Panc1 (cell line): Measurements from ENCODE around the gene MN1.

ENCODE experiments used
- CTCF ChIP-seq: fragments of 450-650 bp; IDR thresholded peaks from 2 replicates; pipeline ENCODE4 v1.5.1; 2017; ENCODE audit warnings: mild to moderate bottlenecking
- POLR2AphosphoS5 ChIP-seq: IDR thresholded peaks from 2 replicates; pipeline ENCODE4 v1.6.1; 2012; ENCODE audit warnings: mild to moderate bottlenecking, low read depth, low read length, moderate library complexity
- TF ChIP-seq, protein P1 (sequence below), 2 experiments: IDR thresholded peaks; 2 replicates each; pipeline ENCODE4 v1.6.1; 2011 to 2012; ENCODE audit warnings: low read depth in 2 of 2, control low read depth in 1 of 2, low read length in 1 of 2, mild to moderate bottlenecking in 1 of 2, moderate library complexity in 1 of 2; ENCODE audit not compliant: insufficient read depth in 1 of 2

DNA sequence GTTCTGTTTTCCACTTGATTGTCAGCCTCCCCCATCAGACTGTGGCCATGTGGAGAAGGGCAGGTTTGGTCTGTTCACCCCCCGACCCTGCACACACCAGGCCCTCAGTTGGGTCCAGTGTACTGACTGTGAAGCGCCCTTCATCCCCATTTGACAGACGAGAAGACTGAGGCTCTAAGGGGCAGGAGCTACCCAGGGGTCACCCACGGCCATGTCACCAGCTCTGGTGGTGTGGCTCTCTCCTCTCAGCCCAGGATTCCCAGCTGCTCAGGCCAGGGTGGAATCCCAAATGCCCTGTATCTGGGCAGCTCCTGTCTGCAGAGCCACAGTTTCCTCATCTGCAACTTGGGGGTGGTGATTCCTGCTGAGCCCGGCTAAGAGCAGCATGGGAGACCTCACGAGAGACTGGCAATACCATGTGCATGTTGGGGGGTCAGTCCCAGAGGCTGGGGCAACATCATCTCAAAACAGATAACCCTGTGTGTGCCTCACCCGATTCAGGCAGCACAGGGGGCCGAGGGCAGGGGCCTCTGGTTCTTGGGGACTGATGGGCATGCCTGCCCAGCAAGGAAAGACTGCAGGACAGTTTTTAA is 46.6 kb downstream of the MN1 start:
- no peak for TF ChIP-seq CTCF
- TF ChIP-seq, protein P1, sequence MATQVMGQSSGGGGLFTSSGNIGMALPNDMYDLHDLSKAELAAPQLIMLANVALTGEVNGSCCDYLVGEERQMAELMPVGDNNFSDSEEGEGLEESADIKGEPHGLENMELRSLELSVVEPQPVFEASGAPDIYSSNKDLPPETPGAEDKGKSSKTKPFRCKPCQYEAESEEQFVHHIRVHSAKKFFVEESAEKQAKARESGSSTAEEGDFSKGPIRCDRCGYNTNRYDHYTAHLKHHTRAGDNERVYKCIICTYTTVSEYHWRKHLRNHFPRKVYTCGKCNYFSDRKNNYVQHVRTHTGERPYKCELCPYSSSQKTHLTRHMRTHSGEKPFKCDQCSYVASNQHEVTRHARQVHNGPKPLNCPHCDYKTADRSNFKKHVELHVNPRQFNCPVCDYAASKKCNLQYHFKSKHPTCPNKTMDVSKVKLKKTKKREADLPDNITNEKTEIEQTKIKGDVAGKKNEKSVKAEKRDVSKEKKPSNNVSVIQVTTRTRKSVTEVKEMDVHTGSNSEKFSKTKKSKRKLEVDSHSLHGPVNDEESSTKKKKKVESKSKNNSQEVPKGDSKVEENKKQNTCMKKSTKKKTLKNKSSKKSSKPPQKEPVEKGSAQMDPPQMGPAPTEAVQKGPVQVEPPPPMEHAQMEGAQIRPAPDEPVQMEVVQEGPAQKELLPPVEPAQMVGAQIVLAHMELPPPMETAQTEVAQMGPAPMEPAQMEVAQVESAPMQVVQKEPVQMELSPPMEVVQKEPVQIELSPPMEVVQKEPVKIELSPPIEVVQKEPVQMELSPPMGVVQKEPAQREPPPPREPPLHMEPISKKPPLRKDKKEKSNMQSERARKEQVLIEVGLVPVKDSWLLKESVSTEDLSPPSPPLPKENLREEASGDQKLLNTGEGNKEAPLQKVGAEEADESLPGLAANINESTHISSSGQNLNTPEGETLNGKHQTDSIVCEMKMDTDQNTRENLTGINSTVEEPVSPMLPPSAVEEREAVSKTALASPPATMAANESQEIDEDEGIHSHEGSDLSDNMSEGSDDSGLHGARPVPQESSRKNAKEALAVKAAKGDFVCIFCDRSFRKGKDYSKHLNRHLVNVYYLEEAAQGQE (IDR thresholded peaks at IDR 0.05; ENCODE audit: insufficient read depth in 1 of 2, low read depth in 2 of 2, low read length in 1 of 2) = no peak
- no peak for TF ChIP-seq POLR2AphosphoS5
